GM18508 (cell line): ENCODE results near the gene LRRC4B.

Source experiments
- ATAC-seq: cut with Tn5 transposase; IDR thresholded peaks from one replicate; pipeline ENCODE4 v1.9.1; 2021; ENCODE audit warnings: moderate number of reproducible peaks; ENCODE audit not compliant: insufficient read depth, unreplicated experiment

LRRC4B gene

GRCh38 chr19:50511069-50511822 is 57.0 kb downstream of the LRRC4B start, which contains the start of gene JOSD2:
JOSD2 (minus strand) TSS chr19:50511191; CDS start chr19:50510431, 760 bp downstream.
- ATAC-seq = peak; percentile 78

- ATAC-seq = no peak
These were observed 57.6 kb downstream of the LRRC4B start for GRCh38 chr19:50510700-50511068.

- no peak for ATAC-seq
These were observed 58.0 kb downstream of the LRRC4B start for GRCh38 chr19:50510121-50510670.

GRCh38 chr19:50509366-50509765 is 58.9 kb downstream of the LRRC4B start:
- no peak for ATAC-seq

- ATAC-seq = no peak
These were observed 59.4 kb downstream of the LRRC4B start for GRCh38 chr19:50508843-50509190.

GRCh38 chr19:50507376-50507775 is 60.9 kb downstream of the LRRC4B start:
- no peak for ATAC-seq

- ATAC-seq = no peak
These were observed 61.5 kb downstream of the LRRC4B start for GRCh38 chr19:50506700-50507099.

GRCh38 chr19:50505856-50506611 is 62.2 kb downstream of the LRRC4B start:
- ATAC-seq = no peak

- ATAC-seq = no peak
These were observed 66.4 kb downstream of the LRRC4B start for GRCh38 chr19:50501568-50502475.

- no peak for ATAC-seq
These were observed 67.1 kb downstream of the LRRC4B start for GRCh38 chr19:50501186-50501567.

- no peak for ATAC-seq
These were observed 67.5 kb downstream of the LRRC4B start for GRCh38 chr19:50500753-50501151.

- ATAC-seq = no peak
These were observed 68.0 kb downstream of the LRRC4B start for GRCh38 chr19:50500060-50500752.

- no peak for ATAC-seq
These were observed 69.8 kb downstream of the LRRC4B start for GRCh38 chr19:50498219-50499056.

- no peak for ATAC-seq
These were observed 71.2 kb downstream of the LRRC4B start for GRCh38 chr19:50497022-50497405.

- no peak for ATAC-seq
These were observed 71.8 kb downstream of the LRRC4B start for GRCh38 chr19:50496189-50497021.

- ATAC-seq = no peak
These were observed 73.2 kb downstream of the LRRC4B start for GRCh38 chr19:50495020-50495531.

- no peak for ATAC-seq
These were observed 73.8 kb downstream of the LRRC4B start for GRCh38 chr19:50494186-50495019.
